Activated CD4-positive, alpha-beta memory T cell treated with anti-CD3 and anti-CD28 coated beads, Interleukin-2, amount 10 ng/mL, durations not matched to agents 7 days and 5 days (primary cell): ENCODE data around the gene FETUB. TPM values are rescaled to one million over a fixed set of nuclear protein-coding genes. Genes with fewer than 3 reads are reported as not detected.
"Not testable (repeated sequence)": the region's sequence is repeated elsewhere in the genome, so short reads cannot be mapped to it uniquely, and the experiment has no call there.

ENCODE experiments used
- CTCF ChIA-PET: fragments of 350-600 bp; sonication (Branson Sonifier 250); formaldehyde crosslinking; loops from one replicate; lab custom pipeline; 2021; ENCODE audit warnings: antibody characterized with exemption, inconsistent platforms; lab: Charles Lee
- POLR2A ChIA-PET: fragments of 350-600 bp; sonication (Branson Sonifier 250); formaldehyde crosslinking; loops from one replicate; lab custom pipeline; 2021; ENCODE audit warnings: antibody characterized with exemption; lab: Charles Lee
- DNase-seq: peaks from one replicate; pipeline ENCODE4 v3.0.0-alpha.2; 2020
- H3K27ac Mint-ChIP-seq: one replicate; pipeline ENCODE4 v1.8.0; 2021; ENCODE audit warnings: mild to moderate bottlenecking, mixed read lengths
- H3K27me3 Mint-ChIP-seq: one replicate; pipeline ENCODE4 v1.8.0; 2021; ENCODE audit warnings: mixed read lengths
- H3K36me3 Mint-ChIP-seq: one replicate; pipeline ENCODE4 v1.8.0; 2021; ENCODE audit warnings: low read depth, mixed read lengths
- H3K4me1 Mint-ChIP-seq: one replicate; pipeline ENCODE4 v1.8.0; 2021; ENCODE audit warnings: mixed read lengths
- H3K4me3 Mint-ChIP-seq: one replicate; pipeline ENCODE4 v1.8.0; 2021; ENCODE audit warnings: mild to moderate bottlenecking, mixed read lengths
- H3K9me3 Mint-ChIP-seq: one replicate; pipeline ENCODE4 v1.8.0; 2021; ENCODE audit warnings: mixed read lengths
- total RNA-seq, 2 experiments: library from RNA; stranded (reverse); gene quantifications; one replicate each; pipeline ENCODE4 v1.2.3, GENCODE V29; 2021

Gene FETUB
- total RNA-seq, 2 experiments from 2014 or later, result not detected

GRCh38 chr3:186669378-186670084 lies 29.3 kb downstream of the FETUB start:
- DNase-seq, result no peak
- Mint-ChIP-seq H3K27me3 (peaks cover 28% of the 10 kb centered on the region), H3K4me1 (peaks cover 21% of the 10 kb centered on the region), H3K36me3 (no peaks in the 10 kb centered on the region), H3K9me3 (peaks cover 5% of the 10 kb centered on the region), H3K27ac (peak overlapping the region; percentile 54), H3K4me3 (no peak overlapping the region)
- ChIA-PET POLR2A (no interaction called here), CTCF (no interaction called here)

- Mint-ChIP-seq H3K4me3 (no peak overlapping the region), H3K36me3 (no peaks in the 10 kb centered on the region), H3K9me3 (peaks cover 5% of the 10 kb centered on the region), H3K27me3 (peaks cover 29% of the 10 kb centered on the region), H3K4me1 (peaks cover 21% of the 10 kb centered on the region), H3K27ac (no peak overlapping the region)
- DNase-seq, result no peak
- ChIA-PET CTCF (no interaction called here), POLR2A (no interaction called here)
Measured at GRCh38 chr3:186670155-186670554, 30.0 kb downstream of the FETUB start.

- H3K9me3 Mint-ChIP-seq, result peaks cover 5% of the 10 kb centered on the region
- no peak overlapping the region for H3K27ac Mint-ChIP-seq
- no peak overlapping the region for H3K4me3 Mint-ChIP-seq
- ChIA-PET POLR2A (no interaction called here), CTCF (no interaction called here)
- DNase-seq, result no peak
- H3K4me1 Mint-ChIP-seq, result peaks cover 21% of the 10 kb centered on the region
- peaks cover 26% of the 10 kb centered on the region for H3K27me3 Mint-ChIP-seq
- H3K36me3 Mint-ChIP-seq, result no peaks in the 10 kb centered on the region
Measured at GRCh38 chr3:186671051-186671450, 30.9 kb downstream of the FETUB start.

GRCh38 chr3:186678604-186679003 lies 38.4 kb downstream of the FETUB start:
- H3K36me3 Mint-ChIP-seq, result no peaks in the 10 kb centered on the region

GRCh38 chr3:186679151-186679550 lies 39.0 kb downstream of the FETUB start:
- no peak for DNase-seq
- Mint-ChIP-seq H3K36me3 (no peaks in the 10 kb centered on the region), H3K4me3 (no peak overlapping the region), H3K27me3 (peaks cover 50% of the 10 kb centered on the region), H3K27ac (no peak overlapping the region), H3K4me1 (no peaks in the 10 kb centered on the region), H3K9me3 (peaks cover 1% of the 10 kb centered on the region)
- POLR2A ChIA-PET, result no interaction called here
- CTCF ChIA-PET, result no interaction called here

More at GRCh38 chr3:186678604-186679003, 38.4 kb downstream of the FETUB start:
- Mint-ChIP-seq H3K27ac (no peak overlapping the region), H3K27me3 (peaks cover 56% of the 10 kb centered on the region), H3K4me1 (no peaks in the 10 kb centered on the region), H3K9me3 (peaks cover 1% of the 10 kb centered on the region), H3K4me3 (no peak overlapping the region)
- DNase-seq, result no peak
- POLR2A ChIA-PET, result no interaction called here
- CTCF ChIA-PET, result no interaction called here

GRCh38 chr3:186680869-186681268 lies 40.7 kb downstream of the FETUB start:
- peaks cover 12% of the 10 kb centered on the region for H3K9me3 Mint-ChIP-seq
- H3K36me3 Mint-ChIP-seq, result no peaks in the 10 kb centered on the region
- ChIA-PET POLR2A (no interaction called here), CTCF (no interaction called here)
- no peaks in the 10 kb centered on the region for H3K4me1 Mint-ChIP-seq
- H3K4me3 Mint-ChIP-seq, result no peak overlapping the region
- peaks cover 52% of the 10 kb centered on the region for H3K27me3 Mint-ChIP-seq
- H3K27ac Mint-ChIP-seq, result no peak overlapping the region
- no peak for DNase-seq

GRCh38 chr3:186682812-186683211 lies 42.6 kb downstream of the FETUB start:
- Mint-ChIP-seq H3K27ac (no peak overlapping the region), H3K27me3 (peaks cover 50% of the 10 kb centered on the region), H3K9me3 (peaks cover 12% of the 10 kb centered on the region), H3K4me1 (peaks cover 2% of the 10 kb centered on the region), H3K36me3 (no peaks in the 10 kb centered on the region), H3K4me3 (no peak overlapping the region)
- ChIA-PET CTCF (no interaction called here), POLR2A (no interaction called here)
- DNase-seq, result no peak

GRCh38 chr3:186683979-186684378 lies 43.8 kb downstream of the FETUB start:
- Mint-ChIP-seq H3K4me1 (peaks cover 5% of the 10 kb centered on the region), H3K36me3 (no peaks in the 10 kb centered on the region), H3K9me3 (peaks cover 12% of the 10 kb centered on the region), H3K27me3 (peaks cover 45% of the 10 kb centered on the region), H3K27ac (no peak overlapping the region), H3K4me3 (no peak overlapping the region)
- ChIA-PET CTCF (no interaction called here), POLR2A (no interaction called here)
- no peak for DNase-seq

- H3K27me3 Mint-ChIP-seq, result peaks cover 48% of the 10 kb centered on the region
- H3K36me3 Mint-ChIP-seq, H3K27ac Mint-ChIP-seq, H3K4me3 Mint-ChIP-seq, DNase-seq, POLR2A ChIA-PET, H3K4me1 Mint-ChIP-seq, CTCF ChIA-PET: not testable (repeated sequence)
- peaks cover 12% of the 10 kb centered on the region for H3K9me3 Mint-ChIP-seq
Measured at GRCh38 chr3:186686475-186686874, 46.3 kb downstream of the FETUB start.

- DNase-seq, result no peak
- ChIA-PET CTCF (no interaction called here), POLR2A (no interaction called here)
- Mint-ChIP-seq H3K27ac (no peak overlapping the region), H3K27me3 (peaks cover 53% of the 10 kb centered on the region), H3K4me3 (no peak overlapping the region), H3K36me3 (no peaks in the 10 kb centered on the region), H3K9me3 (peaks cover 12% of the 10 kb centered on the region), H3K4me1 (peaks cover 5% of the 10 kb centered on the region)
Measured at GRCh38 chr3:186687120-186687651, 47.0 kb downstream of the FETUB start.

- H3K36me3 Mint-ChIP-seq, DNase-seq, POLR2A ChIA-PET, H3K4me1 Mint-ChIP-seq, H3K27ac Mint-ChIP-seq, CTCF ChIA-PET, H3K9me3 Mint-ChIP-seq, H3K4me3 Mint-ChIP-seq: not testable (repeated sequence)
- peaks cover 46% of the 10 kb centered on the region for H3K27me3 Mint-ChIP-seq
Measured at GRCh38 chr3:186690304-186690703, 50.1 kb downstream of the FETUB start.

- Mint-ChIP-seq H3K27me3 (peaks cover 37% of the 10 kb centered on the region), H3K9me3 (no peaks in the 10 kb centered on the region), H3K4me3 (no peak overlapping the region), H3K4me1 (peaks cover 5% of the 10 kb centered on the region), H3K27ac (no peak overlapping the region), H3K36me3 (no peaks in the 10 kb centered on the region)
- ChIA-PET POLR2A (no interaction called here), CTCF (no interaction called here)
- DNase-seq, result no peak
Measured at GRCh38 chr3:186691676-186692075, 51.5 kb downstream of the FETUB start.

GRCh38 chr3:186693843-186694242 lies 53.6 kb downstream of the FETUB start:
- Mint-ChIP-seq H3K9me3 (no peaks in the 10 kb centered on the region), H3K36me3 (no peaks in the 10 kb centered on the region), H3K4me1 (no peaks in the 10 kb centered on the region), H3K27ac (no peak overlapping the region), H3K27me3 (peaks cover 31% of the 10 kb centered on the region), H3K4me3 (no peak overlapping the region)
- POLR2A ChIA-PET, result no interaction called here
- no peak for DNase-seq
- CTCF ChIA-PET, result no interaction called here
